ENCODE data around the gene DPM2.

DPM2 gene

DNA sequence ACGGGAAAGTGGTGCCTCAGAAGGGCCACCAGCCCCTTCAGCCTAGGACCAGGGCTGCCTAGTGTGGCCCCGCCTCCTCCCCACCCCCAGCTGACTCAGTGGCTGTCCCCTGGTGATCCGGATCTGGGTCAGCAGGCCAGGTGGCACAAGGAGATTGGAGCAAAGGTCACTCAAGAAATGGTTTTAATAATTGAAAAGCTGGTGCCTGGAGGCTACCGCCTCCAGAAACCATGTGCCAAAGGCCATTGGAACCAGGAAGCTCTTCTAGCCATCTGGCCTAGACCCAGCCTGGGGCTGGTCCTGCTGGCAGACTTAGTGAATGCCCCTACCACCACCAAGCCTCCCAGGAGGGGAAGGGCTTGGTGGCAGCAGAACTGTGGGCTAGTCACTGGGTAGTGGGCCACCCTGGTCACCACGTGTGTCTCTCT is 22.3 kb downstream of the DPM2 start:
- TF ChIP-seq, protein P1, sequence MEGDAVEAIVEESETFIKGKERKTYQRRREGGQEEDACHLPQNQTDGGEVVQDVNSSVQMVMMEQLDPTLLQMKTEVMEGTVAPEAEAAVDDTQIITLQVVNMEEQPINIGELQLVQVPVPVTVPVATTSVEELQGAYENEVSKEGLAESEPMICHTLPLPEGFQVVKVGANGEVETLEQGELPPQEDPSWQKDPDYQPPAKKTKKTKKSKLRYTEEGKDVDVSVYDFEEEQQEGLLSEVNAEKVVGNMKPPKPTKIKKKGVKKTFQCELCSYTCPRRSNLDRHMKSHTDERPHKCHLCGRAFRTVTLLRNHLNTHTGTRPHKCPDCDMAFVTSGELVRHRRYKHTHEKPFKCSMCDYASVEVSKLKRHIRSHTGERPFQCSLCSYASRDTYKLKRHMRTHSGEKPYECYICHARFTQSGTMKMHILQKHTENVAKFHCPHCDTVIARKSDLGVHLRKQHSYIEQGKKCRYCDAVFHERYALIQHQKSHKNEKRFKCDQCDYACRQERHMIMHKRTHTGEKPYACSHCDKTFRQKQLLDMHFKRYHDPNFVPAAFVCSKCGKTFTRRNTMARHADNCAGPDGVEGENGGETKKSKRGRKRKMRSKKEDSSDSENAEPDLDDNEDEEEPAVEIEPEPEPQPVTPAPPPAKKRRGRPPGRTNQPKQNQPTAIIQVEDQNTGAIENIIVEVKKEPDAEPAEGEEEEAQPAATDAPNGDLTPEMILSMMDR (IDR thresholded peaks at IDR 0.05; ENCODE audit: control extremely low read depth, extremely low read depth, low read depth, missing control alignments) = no peak
- no peak for DNase-seq (ENCODE audit: extremely low spot score)
- POLR2A ChIA-PET = interaction anchor here (0.5 to 2.1 kb wide), 5 partner anchors 8 to 130 kb away, joined by 3 to 9 read pairs (median 3); partner anchors contain the start of gene CDK9
- CTCF ChIA-PET = interaction anchor here (1.0 to 4.1 kb wide), 7 partner anchors 9 to 325 kb away, joined by 3 to 25 read pairs (median 4); partner anchors contain the start of genes DPM2 and TOR2A

DNA sequence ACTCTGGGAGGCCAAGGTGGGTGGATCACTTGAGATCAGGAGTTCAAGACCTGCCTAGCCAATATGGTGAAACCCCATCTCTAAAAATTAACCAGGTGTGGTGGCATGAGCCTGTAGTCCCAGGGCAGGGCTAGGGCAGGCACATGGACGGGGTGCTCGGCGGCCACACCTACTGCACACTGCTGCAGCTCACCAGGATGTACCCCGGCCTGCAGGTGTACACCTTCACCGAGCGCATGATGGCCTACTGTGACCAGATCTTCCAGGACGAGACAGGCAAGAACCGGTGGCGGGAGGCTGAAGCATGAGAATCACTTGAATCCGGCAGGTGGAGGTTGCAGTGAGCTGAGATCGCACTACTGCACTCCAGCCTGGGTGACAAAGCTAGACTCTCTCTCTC is 24.0 kb downstream of the DPM2 start:
- no peak for DNase-seq (ENCODE audit: extremely low spot score)
- TF ChIP-seq, protein P1 (IDR thresholded peaks at IDR 0.05; ENCODE audit: control extremely low read depth, extremely low read depth, low read depth, missing control alignments) = no peak
- POLR2A ChIA-PET = no interaction called here
- CTCF ChIA-PET = interaction anchor here (2.1 kb wide), 1 partner anchor 8 kb away, joined by 9 read pairs; no protein-coding TSS in a partner anchor

DNA sequence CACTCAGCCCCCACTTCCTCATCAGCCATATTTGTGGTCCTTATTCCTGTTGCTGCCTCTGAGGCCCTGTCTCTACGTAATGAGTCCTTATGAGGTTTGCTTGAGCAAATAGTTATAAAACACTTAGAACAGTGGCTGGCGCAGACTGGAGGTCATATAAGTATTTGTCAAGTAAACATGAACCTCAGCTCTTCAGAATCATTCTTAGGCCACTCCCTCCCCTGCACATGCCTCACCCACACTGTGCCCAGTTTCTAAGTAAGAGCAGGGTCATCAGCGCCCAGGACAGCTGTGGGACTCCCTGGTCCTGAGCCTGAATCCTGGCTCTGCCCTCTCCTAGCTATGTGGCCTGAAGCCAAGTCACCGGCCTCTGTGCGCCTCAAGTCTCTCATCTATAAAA is 24.8 kb downstream of the DPM2 start:
- TF ChIP-seq, protein P1 (IDR thresholded peaks at IDR 0.05; ENCODE audit: control extremely low read depth, extremely low read depth, low read depth, missing control alignments) = no peak
- ChIA-PET POLR2A (no interaction called here), CTCF (interaction anchor here (1.0 to 2.1 kb wide), 3 partner anchors 9 to 178 kb away, joined by 3 to 9 read pairs (median 4); partner anchors contain the start of gene TOR2A)
- DNase-seq (ENCODE audit: extremely low spot score) = no peak

DNA sequence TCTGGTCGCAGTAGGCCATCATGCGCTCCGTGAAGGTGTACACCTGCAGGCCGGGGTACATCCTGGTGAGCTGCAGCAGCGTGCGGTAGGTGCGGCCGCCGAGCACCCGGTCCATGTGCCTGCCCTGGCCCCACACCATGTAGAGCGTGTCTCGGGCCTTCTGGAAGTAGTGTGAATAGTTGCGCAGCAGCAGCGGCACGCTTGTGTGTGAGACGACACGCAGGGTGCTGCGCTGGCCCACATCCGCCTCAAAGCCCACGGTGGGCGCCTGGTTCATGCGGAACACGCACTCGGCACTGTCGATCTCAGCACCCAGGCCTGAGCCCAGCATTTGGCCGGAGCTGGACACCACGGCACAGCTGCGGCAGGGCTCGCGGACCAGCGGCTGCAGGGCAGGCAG is 25.4 kb downstream of the DPM2 start:
- ChIA-PET POLR2A (no interaction called here), CTCF (interaction anchor here (1.0 to 2.1 kb wide), 3 partner anchors 9 to 178 kb away, joined by 3 to 9 read pairs (median 4); partner anchors contain the start of gene TOR2A)
- no peak for DNase-seq (ENCODE audit: extremely low spot score)
- TF ChIP-seq, protein P1 (IDR thresholded peaks at IDR 0.05; ENCODE audit: control extremely low read depth, extremely low read depth, low read depth, missing control alignments) = no peak

DNA sequence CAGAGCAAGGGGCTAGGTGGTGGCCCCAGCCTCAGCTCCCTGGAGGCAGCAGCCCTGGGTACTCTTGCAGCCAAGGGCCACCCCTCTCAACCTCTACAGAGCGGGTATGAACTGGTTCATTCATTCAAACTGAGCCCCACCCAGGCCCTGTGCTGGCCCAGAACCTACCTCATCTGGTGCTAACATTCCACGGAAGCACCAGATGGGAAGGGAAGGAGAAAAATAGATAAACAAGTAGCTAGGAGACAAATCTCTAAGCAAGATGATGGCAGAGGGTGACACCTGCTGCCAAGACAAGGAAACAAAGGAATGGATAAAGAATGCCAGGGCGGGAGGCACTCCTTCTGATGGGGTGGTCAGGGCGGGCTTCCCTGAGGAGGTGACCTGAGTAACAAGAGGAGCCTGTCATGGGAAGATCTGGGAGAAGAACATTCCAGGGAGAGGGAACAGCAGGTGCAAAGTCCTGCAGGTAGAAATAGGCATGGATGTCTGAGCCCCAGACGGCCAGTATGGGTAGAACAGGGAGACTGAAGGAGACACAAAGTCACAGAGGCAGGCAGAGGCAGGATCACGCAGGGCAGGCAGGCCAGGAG is 26.9 kb downstream of the DPM2 start:
- ChIA-PET POLR2A (no interaction called here), CTCF (interaction anchor here (1.3 to 1.4 kb wide), 2 partner anchors 41 to 176 kb away, joined by 6 read pairs; partner anchors contain the start of gene TOR2A)
- DNase-seq (ENCODE audit: extremely low spot score) = no peak
- TF ChIP-seq, protein P1 (IDR thresholded peaks at IDR 0.05; ENCODE audit: control extremely low read depth, extremely low read depth, low read depth, missing control alignments) = peak; percentile 25

DNA sequence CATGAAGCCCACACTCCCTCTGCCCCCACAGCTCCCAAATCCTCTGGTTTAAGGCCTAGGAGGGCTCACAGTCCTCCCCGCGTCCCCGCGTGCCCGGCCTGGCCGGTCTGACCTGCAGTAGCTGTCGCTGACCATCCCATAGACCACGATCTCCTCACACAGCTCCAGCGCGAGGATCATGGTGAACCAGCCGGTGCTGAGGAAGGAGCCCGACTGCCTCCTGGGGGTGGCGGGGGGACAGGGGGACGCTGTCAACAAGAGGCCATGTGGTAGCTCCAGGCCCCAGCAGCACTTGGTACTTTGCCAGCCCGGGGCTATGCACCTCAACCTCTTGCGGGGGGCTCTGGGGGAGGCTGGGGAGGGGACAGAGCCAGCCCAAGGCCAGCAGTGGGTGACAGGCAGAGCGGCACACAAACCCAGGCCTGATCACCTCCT is 27.8 kb downstream of the DPM2 start:
- no peak for DNase-seq (ENCODE audit: extremely low spot score)
- ChIA-PET CTCF (interaction anchor here (1.4 kb wide), 1 partner anchor 175 kb away, joined by 6 read pairs; the partner anchor contains the start of gene TOR2A), POLR2A (no interaction called here)
- TF ChIP-seq, protein P1 (IDR thresholded peaks at IDR 0.05; ENCODE audit: control extremely low read depth, extremely low read depth, low read depth, missing control alignments) = no peak
